HCT116 (cell line): Measurements from ENCODE around the gene GRIK2. TPM values are rescaled to one million over a fixed set of nuclear protein-coding genes. Genes with fewer than 3 reads are reported as not detected.

ENCODE experiments used
- ATAC-seq: fragments of 200-7000 bp; cut with Tn5 transposase; 2 replicates; pipeline ENCODE4 v1.9.1; 2020; ENCODE audit warnings: mild to moderate bottlenecking, moderate library complexity
- BruUV-seq: library from RNA; stranded (reverse); fragments of 400-500 nt; replicated peaks from 2 replicates; lab custom pipeline; 2021; lab: Mats Ljungman, UMichigan
- CTCF ChIA-PET: fragments of 300-600 bp; sonication (Branson Sonifier 250); formaldehyde crosslinking; loops from one replicate; lab custom pipeline; 2021; ENCODE audit warnings: antibody characterized with exemption; lab: Charles Lee
- POLR2A ChIA-PET: fragments of 300-600, 350-600 bp; sonication (Branson Sonifier 250); formaldehyde crosslinking; loops from one replicate; lab custom pipeline; 2021; ENCODE audit warnings: antibody characterized with exemption; lab: Charles Lee
- RAD21 ChIA-PET, 2 experiments: fragments of 300-600 bp; sonication (Branson Sonifier 250); formaldehyde crosslinking; loops; one replicate each; lab custom pipeline; 2023; ENCODE audit warnings: low total read pairs in 2 of 2; ENCODE audit not compliant: uncharacterized antibody in 2 of 2, unreplicated experiment in 2 of 2, low non-redundant PET in 1 of 2; lab: Charles Lee
- DNase-seq: peaks from one replicate; pipeline ENCODE4 v3.0.0-alpha.2; 2010; ENCODE audit warnings: low read depth, low spot score
- H2AFZ ChIP-seq: fragments of 200-600 bp; shearing (Covaris generic), sonication (generic); 2 replicates; pipeline ENCODE4 v1.6.1; 2017; ENCODE audit warnings: low read depth, mixed run types, mixed read lengths, antibody characterized with exemption, low read length; ENCODE audit not compliant: poor library complexity, severe bottlenecking
- H3K27ac ChIP-seq: 2 replicates; pipeline ENCODE4 v1.5.1; 2012; ENCODE audit warnings: low read depth, low read length
- H3K27me3 ChIP-seq: fragments of 200-600 bp; sonication (generic); 2 replicates; pipeline ENCODE4 v1.6.1; 2016; ENCODE audit warnings: mixed run types, low read length, mixed read lengths; ENCODE audit not compliant: insufficient read depth
- H3K36me3 ChIP-seq, 2 experiments: fragments of 200-500 bp in 1 of 2; fragments of 200-600 bp in 1 of 2; sonication (Bioruptor generic) in 1 of 2; sonication (generic) in 1 of 2; 2 replicates each; pipeline versions ENCODE4 v1.5.1 to v1.6.1; 2014 to 2016; ENCODE audit warnings: low read length in 2 of 2, inconsistent platforms in 1 of 2, mixed read lengths in 1 of 2, mixed run types in 1 of 2; ENCODE audit not compliant: insufficient read depth in 2 of 2, control insufficient read depth in 1 of 2
- H3K4me1 ChIP-seq, 2 experiments: fragments of 200-600 bp in 1 of 2; sonication (generic) in 1 of 2; 2 replicates each; pipeline versions ENCODE4 v1.5.1 to v1.6.1; 2012 to 2017; ENCODE audit warnings: low read length in 2 of 2, inconsistent platforms in 1 of 2, mild to moderate bottlenecking in 1 of 2, mixed read lengths in 1 of 2, mixed run types in 1 of 2, moderate library complexity in 1 of 2; ENCODE audit not compliant: insufficient read depth in 2 of 2, control insufficient read depth in 1 of 2
- H3K4me2 ChIP-seq: fragments of 200-600 bp; sonication (generic); 2 replicates; pipeline ENCODE4 v1.6.1; 2017; ENCODE audit warnings: mixed run types, low read length, mixed read lengths
- H3K4me3 ChIP-seq, 2 experiments: fragments of 200-600 bp in 1 of 2; sonication (generic) in 1 of 2; replicated peaks in 1 of 2; 2 replicates each; pipeline ENCODE4 v1.5.1; 2011 to 2016; ENCODE audit warnings: low read length in 2 of 2, control low read depth in 1 of 2, low read depth in 1 of 2, mild to moderate bottlenecking in 1 of 2, mixed read lengths in 1 of 2, mixed run types in 1 of 2
- H3K79me2 ChIP-seq: fragments of 200-600 bp; sonication (generic); 2 replicates; pipeline ENCODE4 v1.6.1; 2017; ENCODE audit warnings: mild to moderate bottlenecking, mixed run types, low read length, moderate library complexity, mixed read lengths; ENCODE audit not compliant: insufficient read depth
- H3K9ac ChIP-seq: fragments of 200-600 bp; sonication (generic); 2 replicates; pipeline ENCODE4 v1.6.1; 2016; ENCODE audit warnings: low read length, mixed read lengths
- H3K9me2 ChIP-seq: fragments of 200-600 bp; sonication (generic), shearing (Covaris generic); 2 replicates; pipeline ENCODE4 v1.6.1; 2017; ENCODE audit warnings: mixed run types, mild to moderate bottlenecking, moderate library complexity; ENCODE audit not compliant: insufficient read depth
- H3K9me3 ChIP-seq, 2 experiments: fragments of 200-500 bp in 1 of 2; fragments of 200-600 bp in 1 of 2; sonication (Bioruptor generic) in 1 of 2; sonication (generic) in 1 of 2; 2 replicates each; pipeline ENCODE4 v1.6.1; 2014 to 2017; ENCODE audit warnings: low read length in 2 of 2, mixed read lengths in 2 of 2, inconsistent platforms in 1 of 2, low read depth in 1 of 2, mild to moderate bottlenecking in 1 of 2, mixed run types in 1 of 2, moderate library complexity in 1 of 2; ENCODE audit not compliant: control insufficient read depth in 1 of 2, insufficient read depth in 1 of 2
- H4K20me1 ChIP-seq: fragments of 200-600 bp; sonication (generic), shearing (Covaris generic); 2 replicates; pipeline ENCODE4 v1.6.1; 2017; ENCODE audit warnings: mixed run types, mild to moderate bottlenecking, moderate library complexity; ENCODE audit not compliant: insufficient read depth
- ATF3 ChIP-seq: IDR thresholded peaks from 2 replicates; pipeline ENCODE4 v1.6.1; 2012
- CBX3 ChIP-seq: IDR thresholded peaks from 2 replicates; pipeline ENCODE4 v1.6.1; 2012; ENCODE audit warnings: low read depth
- CEBPB ChIP-seq: IDR thresholded peaks from 2 replicates; pipeline ENCODE4 v1.6.1; 2012; ENCODE audit warnings: low read depth
- CTCF ChIP-seq, 3 experiments: fragments of 200-600 bp in 1 of 3; sonication (generic) in 1 of 3; IDR thresholded peaks in 2 of 3; conservative IDR thresholded peaks in 1 of 3; 2 replicates each; pipeline ENCODE4 v1.5.1; 2012 to 2017; ENCODE audit warnings: low read depth in 2 of 3, low read length in 2 of 3, antibody characterized with exemption in 1 of 3, borderline replicate concordance in 1 of 3, control low read depth in 1 of 3, mild to moderate bottlenecking in 1 of 3, mixed read lengths in 1 of 3, mixed run types in 1 of 3, moderate library complexity in 1 of 3; ENCODE audit not compliant: insufficient read depth in 1 of 3
- EZH2 ChIP-seq: fragments of 200-600 bp; sonication (generic); IDR thresholded peaks from 2 replicates; pipeline ENCODE4 v1.6.1; 2017; ENCODE audit warnings: antibody characterized with exemption, mixed run types
- EZH2phosphoT487 ChIP-seq: fragments of 200-600 bp; IDR thresholded peaks from 2 replicates; pipeline ENCODE4 v1.6.1; 2018; ENCODE audit warnings: antibody characterized with exemption, borderline replicate concordance
- JUND ChIP-seq: IDR thresholded peaks from 2 replicates; pipeline ENCODE4 v1.6.1; 2012
- MAX ChIP-seq: IDR thresholded peaks from 2 replicates; pipeline ENCODE4 v1.6.1; 2012
- POLR2AphosphoS5 ChIP-seq: IDR thresholded peaks from 2 replicates; pipeline ENCODE4 v1.6.1; 2011; ENCODE audit warnings: mild to moderate bottlenecking, low read depth, low read length, moderate library complexity
- RAD21 ChIP-seq: IDR thresholded peaks from 2 replicates; pipeline ENCODE4 v1.6.1; 2012; ENCODE audit warnings: low read depth, mild to moderate bottlenecking
- SIN3A ChIP-seq: IDR thresholded peaks from 2 replicates; pipeline ENCODE4 v1.6.1; 2012; ENCODE audit warnings: low read depth
- SP1 ChIP-seq: IDR thresholded peaks from 2 replicates; pipeline ENCODE4 v1.6.1; 2012; ENCODE audit warnings: low read depth
- SRF ChIP-seq: IDR thresholded peaks from 2 replicates; pipeline ENCODE4 v1.6.1; 2012; ENCODE audit warnings: low read depth
- TCF7L2 ChIP-seq: IDR thresholded peaks from 2 replicates; pipeline ENCODE4 v1.7.0; 2011; ENCODE audit warnings: borderline replicate concordance, inconsistent platforms; ENCODE audit not compliant: insufficient read depth, insufficient read length; ENCODE audit errors: extremely low read depth
- intact Hi-C: fragments of 100-400 bp; cut with micrococcal nuclease; formaldehyde crosslinking; loops from 2 replicates; pipeline ENCODE4 v1.10.0; 2022
- total RNA-seq: library from RNA; stranded (reverse); gene quantifications from one replicate; pipeline ENCODE4 v1.2.1, GENCODE V29; 2021; ENCODE audit not compliant: unreplicated experiment

Gene GRIK2
- total RNA-seq, 1 experiment from 2014 or later, result 0.64 TPM

- no TSS peak for BruUV-seq
- no peaks in the 10 kb centered on the region for H3K79me2 ChIP-seq
- DNase-seq, result no peak
- intact Hi-C loops, result no loop called here
- H2AFZ ChIP-seq, result no peak overlapping the region
- no peaks in the 10 kb centered on the region for H3K9me2 ChIP-seq
- no peaks in the 10 kb centered on the region for H3K36me3 ChIP-seq
- ATAC-seq, result no peak
- POLR2A ChIA-PET, result no interaction called here
- H3K27me3 ChIP-seq, result no peaks in the 10 kb centered on the region
- no peak overlapping the region for H3K27ac ChIP-seq
- no peaks in the 10 kb centered on the region for H4K20me1 ChIP-seq
- H3K9ac ChIP-seq, result no peak overlapping the region
- H3K4me3 ChIP-seq, result no peak overlapping the region
- CTCF ChIA-PET, result no interaction called here
- H3K4me1 ChIP-seq, result no peaks in the 10 kb centered on the region
- TF ChIP-seq CTCF (IDR thresholded peaks at IDR 0.05 in 2 of 3, conservative IDR thresholded peaks at IDR 0.05 in 1 of 3; ENCODE audit: borderline replicate concordance in 1 of 3, insufficient read depth in 1 of 3, low read depth in 2 of 3, low read length in 2 of 3) (no peak), EZH2 (no peak), MAX (no peak), SIN3A (no peak), JUND (no peak), SRF (no peak), POLR2AphosphoS5 (no peak)
- RAD21 ChIA-PET, result no interaction called here
- no peak overlapping the region for H3K4me2 ChIP-seq
- H3K9me3 ChIP-seq, result no peaks in the 10 kb centered on the region
Observed at GRCh38 chr6:101550451-101550850, 156.9 kb downstream of the GRIK2 start.

GRCh38 chr6:101554231-101554630 lies 160.7 kb downstream of the GRIK2 start:
- intact Hi-C loops, result no loop called here
- Histone ChIP-seq H3K27ac (no peak overlapping the region), H3K9ac (no peak overlapping the region), H3K36me3 (no peaks in the 10 kb centered on the region), H3K79me2 (no peaks in the 10 kb centered on the region), H3K9me2 (no peaks in the 10 kb centered on the region), H3K4me3 (no peak overlapping the region), H3K9me3 (no peaks in the 10 kb centered on the region), H3K4me1 (no peaks in the 10 kb centered on the region), H4K20me1 (no peaks in the 10 kb centered on the region), H3K27me3 (no peaks in the 10 kb centered on the region), H3K4me2 (no peak overlapping the region), H2AFZ (no peak overlapping the region)
- ChIA-PET CTCF (no interaction called here), RAD21 (no interaction called here), POLR2A (no interaction called here)
- BruUV-seq, result no TSS peak
- DNase-seq (no peak), ATAC-seq (no peak)
- TF ChIP-seq RAD21 (no peak), CEBPB (no peak), ATF3 (no peak), JUND (no peak), EZH2phosphoT487 (no peak), POLR2AphosphoS5 (no peak), EZH2 (no peak), TCF7L2 (no peak), CBX3 (no peak), SRF (no peak), SP1 (no peak)
